Fibroblast of upper back skin (primary cell): ENCODE data around the gene SLC29A3.

Experiments used
- DNase-seq: peaks from one replicate; pipeline ENCODE4 v3.0.0-alpha.2; 2013

Gene SLC29A3

DNA sequence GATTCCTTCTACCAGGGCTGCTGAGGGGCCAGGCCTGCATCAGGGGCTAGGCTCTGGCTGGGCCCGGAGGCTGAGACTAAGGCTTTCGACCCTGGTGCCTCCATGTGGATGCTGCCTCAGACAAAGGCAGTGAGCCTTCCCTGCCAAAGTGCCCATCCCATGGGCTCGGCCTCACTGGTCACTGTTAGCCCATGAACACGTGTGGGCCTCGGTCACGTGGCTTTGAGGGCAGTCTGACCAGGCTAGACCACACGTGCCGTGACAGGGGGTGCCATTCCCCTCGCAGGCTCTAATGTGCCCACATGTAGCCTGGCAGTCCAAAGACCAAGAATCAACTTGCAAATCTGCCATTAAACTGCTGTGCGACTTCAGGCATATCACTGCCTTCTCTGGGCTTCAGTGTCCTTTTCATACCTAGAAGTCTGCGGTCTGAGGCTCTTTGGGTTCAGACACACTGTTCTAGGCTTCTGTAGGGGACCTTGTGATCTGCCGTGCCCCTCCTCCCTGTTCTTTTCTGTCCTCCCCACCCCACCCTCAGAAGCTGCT is 17.6 kb upstream of the SLC29A3 start:
- DNase-seq, result no peak

DNA sequence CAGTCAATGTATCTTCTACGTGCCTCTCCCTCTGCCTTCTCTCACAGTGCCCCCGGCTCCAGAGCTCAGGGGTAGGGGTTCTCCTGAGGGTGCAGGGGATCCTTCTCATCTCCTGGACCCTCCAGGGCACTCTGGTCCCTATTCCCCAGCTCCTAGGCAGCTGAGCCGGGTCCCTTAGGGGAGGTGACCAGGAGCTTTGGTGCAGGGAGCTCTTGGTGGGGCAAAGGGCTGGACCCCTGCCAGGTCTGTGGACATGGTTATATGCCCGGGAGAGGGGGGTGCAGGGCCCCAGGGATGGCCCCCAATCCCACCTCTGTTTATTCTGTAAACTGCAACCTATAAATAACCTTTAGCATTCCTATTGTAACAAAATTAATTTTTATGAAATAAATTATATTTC is 16.6 kb upstream of the SLC29A3 start:
- DNase-seq, result no peak

DNA sequence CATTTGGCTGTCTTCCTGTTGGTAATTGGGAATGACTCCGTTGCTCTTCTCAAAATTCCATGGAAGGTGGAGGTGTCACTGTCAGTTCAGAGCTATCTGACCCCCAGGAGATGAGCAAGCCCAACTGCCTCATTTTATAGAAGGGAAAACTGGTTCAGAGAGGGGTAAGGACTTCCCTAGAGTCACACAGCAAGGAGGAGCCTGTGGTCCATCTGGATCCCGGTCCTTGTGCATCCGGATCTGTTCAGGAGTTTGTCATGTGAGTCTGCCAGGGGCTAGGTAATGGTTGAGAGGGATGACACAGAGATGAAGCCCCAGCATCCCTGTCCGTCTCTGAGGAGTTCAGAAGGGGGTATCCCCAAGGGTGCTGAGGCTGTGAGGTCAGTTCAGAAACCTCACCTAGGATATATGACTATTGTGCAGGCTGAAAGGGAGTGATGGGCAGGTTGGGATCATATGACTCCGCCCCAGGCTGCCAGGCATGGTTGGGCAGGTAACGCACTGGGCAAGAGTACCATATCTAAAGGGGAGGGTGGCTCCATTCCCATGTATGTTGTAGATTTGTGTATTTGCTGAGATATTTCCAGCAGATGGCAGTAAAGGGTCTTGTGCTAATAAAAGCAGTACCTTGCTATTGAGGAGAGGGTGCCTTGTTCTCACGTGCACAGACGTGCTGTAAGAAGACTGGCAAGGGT is 16.0 kb upstream of the SLC29A3 start:
- DNase-seq, result peak; percentile 42

DNA sequence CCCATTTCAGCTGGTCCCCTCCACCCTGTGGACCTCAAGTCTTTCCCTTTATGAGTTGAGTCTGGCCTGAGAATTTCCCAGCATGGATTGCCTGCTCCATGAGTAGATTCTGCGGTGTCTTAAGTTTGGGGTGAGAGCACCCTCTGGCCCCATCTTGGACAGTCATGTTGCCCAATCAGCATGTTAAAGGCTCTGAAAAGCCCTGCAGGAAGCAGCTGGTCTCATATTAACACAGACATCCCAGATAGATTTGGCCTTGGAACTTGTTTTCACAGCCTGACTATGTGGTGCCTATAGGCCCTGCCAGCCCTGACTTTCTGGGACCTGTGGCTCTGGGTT is 15.5 kb upstream of the SLC29A3 start:
- DNase-seq, result no peak

DNA sequence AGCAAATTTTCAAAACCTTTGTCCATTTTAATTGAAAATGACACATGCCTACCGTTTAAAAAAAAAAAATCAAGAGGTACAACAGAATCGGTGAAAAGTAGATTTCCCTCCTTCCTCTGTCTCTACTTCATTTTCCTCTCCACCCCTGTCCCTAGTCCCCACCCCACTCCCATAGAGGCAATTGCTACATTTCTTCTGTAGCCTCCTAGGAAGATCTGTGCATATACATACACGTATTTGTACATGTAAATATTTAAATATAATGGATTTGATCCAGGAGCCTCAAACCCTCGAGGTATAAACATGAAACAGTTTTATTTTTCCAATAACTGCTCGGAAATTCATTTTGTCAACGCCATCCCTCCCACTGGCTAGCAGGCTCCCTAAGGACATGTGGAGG is 14.1 kb upstream of the SLC29A3 start:
- DNase-seq, result no peak

DNA sequence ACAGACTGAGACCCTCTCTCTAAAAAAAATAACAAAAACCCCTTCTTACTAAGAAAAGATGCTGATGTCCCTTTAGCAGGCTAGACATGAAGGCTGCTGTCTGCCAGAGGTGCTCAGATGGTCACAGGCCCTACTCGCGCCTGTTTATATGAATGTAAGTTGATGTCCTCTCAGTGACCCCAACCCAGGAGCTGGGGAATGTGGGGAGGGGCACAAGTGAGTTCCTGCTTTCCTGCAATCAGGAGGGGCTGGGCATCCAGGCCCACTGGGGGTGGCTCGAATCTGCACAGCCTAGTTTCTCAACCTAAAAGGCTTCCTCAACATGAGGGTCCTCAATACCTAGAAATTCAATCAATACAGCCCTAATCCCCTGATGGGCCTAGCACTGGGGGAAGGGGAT is 12.1 kb upstream of the SLC29A3 start:
- no peak for DNase-seq

DNA sequence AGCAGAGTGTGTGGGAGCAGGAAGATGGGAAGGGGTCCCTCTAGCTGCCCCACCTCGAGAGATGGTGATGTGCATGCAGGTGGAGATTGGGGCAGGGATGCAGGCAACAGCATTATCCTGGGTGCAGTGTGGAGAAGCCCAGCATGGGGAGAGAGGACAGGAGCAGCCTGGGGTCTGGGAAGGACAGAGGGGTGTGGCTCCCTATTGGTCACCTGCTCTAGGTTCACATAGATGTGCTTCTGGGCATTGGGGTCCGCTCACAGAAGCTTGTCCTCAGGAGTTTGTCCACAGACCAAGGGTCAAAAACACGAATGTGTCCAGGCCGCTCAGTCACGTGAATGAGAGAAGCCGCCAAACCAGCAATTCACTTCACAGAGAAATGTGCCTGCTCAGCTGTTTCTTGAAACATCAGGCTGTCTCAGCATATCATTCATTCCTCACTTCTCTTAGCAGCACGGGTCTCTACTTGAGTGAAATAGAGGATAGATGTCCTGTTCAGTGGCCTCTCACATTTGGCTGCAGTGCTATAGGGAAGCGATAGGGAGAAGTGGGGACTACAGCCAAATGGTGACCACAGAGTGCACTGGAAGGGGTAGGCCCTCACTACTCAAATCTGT is 11.5 kb upstream of the SLC29A3 start:
- no peak for DNase-seq

DNA sequence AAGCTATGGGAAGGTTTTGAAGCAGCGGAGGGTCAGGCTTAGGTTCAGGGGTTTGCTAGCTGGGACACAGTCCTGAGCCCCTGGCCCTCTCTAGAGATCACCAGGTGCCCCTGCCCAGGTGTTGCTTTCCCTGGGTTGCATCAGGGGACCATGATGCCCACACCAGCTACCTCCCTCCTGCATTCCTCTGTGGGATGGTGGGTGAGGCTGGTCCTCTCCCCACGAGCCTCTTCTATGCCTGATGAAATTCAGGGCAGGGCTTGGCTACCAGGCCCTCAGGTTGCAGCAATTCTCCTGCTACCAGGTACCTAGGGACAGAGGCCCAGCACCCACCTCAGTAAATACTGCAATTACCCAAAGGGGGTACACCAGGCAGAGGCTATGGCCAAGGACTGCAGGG is 10.8 kb upstream of the SLC29A3 start:
- no peak for DNase-seq

DNA sequence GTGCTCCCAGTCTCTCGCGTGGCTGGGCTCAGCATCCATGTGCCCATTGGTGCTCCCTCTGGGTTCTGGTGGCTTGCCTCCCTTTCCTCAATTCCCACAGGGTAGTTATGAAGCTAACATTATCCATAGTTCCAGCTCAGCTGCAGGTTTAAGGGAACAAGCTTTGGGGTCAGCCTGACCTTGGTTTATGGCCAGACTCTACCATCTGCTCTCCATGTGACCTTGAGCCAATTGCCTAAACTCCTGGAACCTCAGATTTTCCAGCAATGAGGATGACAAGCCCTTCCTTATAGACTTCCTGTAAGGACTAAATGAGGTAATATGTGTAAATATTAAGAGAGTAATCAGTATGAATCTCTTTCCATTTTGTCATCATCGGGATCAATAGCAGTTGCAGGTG is 10.1 kb upstream of the SLC29A3 start:
- DNase-seq, result no peak

DNA sequence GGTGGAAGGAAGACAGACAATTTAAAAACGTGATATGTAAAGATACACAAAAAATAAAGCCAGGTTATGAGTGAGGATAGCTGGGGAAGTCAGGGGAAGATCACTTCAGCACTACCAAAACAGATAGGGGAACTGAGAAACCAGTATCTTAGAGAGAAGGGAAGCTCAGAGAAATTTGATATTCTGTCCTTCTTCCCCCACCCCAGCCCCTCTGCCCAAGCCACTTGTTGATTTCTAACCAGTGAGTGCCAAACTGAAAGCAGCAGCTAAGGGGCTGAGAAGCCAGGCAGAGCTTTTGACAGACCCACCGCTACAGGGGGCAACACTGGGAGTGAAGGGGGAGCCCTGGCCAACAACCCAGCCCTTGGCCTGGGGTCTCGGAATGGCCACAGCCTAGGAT is 9.1 kb upstream of the SLC29A3 start:
- DNase-seq, result no peak

DNA sequence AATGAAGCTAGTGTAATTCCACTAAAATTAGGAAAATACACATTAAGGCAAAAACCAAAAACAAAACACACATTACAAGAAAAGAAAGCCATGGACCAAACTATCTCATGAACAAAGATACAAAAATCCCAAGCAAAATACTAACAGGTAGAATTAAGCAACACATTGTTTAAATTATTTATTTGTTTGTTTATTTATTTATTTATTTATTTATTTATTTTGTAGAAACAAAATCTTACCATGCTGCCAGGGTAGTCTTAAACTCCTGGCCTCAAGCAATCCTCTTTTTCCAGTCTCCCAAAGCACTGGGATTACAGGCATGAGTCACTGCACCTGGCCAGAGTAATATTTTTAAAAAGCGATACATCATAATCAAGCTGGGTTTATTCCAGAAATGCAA is 6.8 kb upstream of the SLC29A3 start:
- no peak for DNase-seq

DNA sequence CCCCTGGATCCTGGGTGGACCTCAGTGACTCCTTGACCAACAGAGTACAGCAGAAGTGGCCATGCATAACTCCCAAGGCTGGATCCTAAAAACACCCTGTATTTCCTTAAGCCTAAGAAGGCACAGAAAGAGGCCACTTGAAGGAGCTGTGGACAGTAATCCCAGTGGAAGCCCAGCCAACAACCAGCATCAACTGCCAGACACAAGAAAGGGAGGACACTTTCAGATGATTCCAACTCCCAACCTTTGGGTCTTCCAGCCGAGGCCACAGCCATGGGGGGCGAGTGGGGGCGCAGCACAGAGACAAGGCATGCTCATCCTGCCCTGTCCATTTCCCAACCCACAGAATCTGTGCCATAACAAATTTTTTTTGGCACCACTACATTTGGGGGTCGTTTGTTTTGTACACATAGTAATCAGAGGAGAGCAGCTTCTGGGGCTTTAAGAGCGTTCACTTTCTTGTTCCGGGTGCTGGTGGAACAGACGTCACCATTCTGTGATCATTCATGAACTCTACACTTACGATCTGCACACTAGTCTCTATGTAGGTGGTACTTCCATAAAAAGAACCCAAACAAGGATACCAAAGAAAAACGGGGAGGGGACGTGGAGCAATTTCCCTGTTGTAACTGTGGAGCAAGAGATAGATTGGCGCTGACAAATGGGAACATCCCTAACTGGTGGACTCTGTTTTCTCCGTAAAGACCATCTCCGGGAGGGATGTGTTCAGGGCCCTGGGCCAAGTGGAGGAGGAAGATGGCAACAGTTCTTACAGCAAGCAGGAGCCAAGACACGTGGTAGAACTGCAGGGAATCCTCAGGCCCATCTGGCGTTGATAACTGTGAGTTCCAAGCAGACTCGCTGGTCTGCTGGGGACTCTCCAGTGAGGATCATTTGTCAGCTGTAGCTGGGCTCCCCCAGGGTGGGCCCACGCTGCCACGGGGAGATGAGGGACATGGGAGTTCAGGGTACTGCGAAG is 6.0 kb upstream of the SLC29A3 start:
- peak; percentile 81 for DNase-seq

DNA sequence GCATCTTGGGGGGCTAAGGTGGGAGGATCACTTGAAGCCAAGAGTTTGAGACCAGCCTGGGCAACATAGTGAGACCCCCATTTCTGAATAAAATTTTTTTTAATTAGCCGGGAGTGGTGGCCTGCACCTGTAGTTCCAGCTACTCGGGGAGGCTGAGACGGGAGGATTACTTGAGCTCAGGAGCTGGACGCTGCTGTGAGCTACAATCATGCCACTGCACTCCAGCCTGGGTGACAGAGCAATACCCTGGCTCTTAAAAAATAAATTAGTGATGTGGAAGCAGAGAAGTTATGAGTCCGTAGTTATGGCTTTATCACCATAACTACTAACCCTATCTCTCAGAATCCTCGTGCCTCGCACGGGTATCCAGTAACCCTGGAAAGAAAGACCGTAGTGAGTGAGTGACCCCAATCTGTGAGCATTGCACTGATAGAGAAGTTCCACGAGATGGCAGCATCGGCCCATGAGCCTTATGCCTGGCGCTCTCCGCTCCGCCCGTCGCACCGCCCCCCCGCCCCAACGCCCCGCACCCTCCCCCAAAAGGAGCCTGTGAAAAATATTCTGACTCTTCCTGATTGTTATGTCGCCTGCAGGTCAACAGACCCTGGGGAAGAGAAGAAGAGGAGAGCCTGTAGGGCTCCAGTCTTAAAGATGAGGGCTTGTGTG is 4.9 kb upstream of the SLC29A3 start:
- DNase-seq, result peak; percentile 58

DNA sequence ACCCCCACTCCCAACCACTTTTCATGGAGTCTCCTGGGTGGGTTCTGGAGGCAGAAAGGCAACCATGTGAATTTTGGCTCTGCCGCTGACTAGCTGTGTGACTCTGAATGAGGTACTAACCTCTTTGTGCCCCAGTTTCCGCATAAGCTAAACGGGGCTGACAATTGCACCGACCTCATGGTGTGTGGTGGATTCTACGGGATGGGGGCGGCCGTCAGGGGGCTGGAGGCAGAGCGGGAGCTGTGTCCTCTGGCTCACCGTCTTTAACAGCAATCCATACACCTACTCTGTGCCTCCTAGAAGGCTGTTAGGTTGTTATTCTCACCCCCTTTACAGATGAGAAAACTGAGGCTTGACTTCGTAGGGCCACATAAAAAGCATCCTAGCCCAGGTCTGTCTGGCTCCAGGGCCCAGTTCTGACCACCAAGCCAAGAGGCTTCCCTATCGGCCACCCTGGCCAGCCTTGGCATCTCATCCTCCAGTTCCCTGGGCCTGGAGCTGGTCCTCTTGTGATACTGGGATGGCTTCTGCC is 4.3 kb upstream of the SLC29A3 start:
- no peak for DNase-seq

DNA sequence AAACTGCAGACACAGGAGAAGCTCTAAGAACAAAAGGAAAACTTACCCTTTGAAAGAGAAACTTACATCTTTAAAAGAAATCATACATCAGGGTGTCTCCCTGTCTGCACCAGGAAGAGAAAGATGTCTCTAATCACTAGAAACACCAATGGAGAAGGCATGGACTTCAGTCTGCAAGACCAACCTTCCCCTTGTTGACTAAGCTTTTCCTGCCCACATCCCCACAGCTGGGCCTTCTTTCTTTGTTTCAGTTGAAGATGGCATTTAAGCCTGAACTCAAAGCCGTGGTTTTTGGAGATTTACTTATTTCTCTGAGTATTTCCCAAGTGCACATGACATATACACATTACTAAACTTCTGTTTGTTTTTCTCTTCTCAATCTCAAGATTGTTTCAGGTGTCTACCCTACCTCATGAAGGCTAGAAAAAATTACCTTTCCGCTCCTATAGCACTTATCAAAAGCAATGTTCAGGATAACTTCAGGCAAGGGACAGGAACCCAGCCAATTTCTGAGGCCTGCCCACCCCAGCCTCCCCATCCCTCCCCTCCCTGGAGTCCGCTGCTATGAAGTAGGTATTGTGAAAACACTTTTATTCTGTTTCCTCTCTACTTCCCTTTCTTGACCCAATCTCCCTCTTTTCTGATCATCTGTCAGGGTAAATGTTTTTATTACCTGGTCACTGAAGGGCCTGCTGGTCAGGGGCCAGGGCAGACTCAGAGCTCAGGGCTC is 2.8 kb upstream of the SLC29A3 start:
- no peak for DNase-seq

DNA sequence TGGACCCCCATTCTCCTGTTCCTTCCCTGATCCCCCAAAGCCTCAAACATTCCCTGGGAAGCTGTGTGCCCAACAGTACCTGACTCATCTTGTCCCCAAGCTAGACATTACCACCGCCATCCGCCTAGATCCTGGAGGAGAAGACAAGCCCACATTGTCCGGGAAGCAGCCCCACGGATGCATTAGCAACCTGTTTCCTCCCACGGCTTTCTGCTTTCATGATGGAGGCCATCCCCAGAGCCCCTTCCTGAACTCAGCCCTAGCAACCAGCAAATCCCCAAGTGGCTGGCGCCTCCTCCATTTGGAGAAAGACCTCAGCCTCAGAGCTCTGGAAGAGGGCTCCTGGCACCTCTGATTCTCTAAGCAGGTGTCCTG is 2.3 kb upstream of the SLC29A3 start:
- no peak for DNase-seq

DNA sequence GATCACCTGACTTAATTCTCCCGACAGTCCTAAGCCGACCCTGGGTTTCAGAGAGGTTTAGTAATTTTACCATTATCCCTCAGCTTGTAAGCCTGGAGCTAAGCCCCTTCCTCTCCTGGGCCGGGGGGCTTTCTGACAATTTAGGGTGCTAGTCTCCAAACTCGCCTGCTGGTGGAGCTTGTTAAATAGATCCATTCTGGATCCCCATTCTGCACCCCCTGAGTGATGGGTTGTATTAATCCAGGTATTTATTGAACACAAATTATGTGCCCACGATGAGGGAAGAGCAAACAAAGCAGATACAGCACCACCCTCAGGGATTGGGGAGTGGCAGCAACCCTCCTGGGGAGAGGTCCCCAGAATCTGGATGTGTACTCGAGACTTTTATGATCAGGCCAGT is 1.3 kb upstream of the SLC29A3 start:
- DNase-seq, result no peak

DNA sequence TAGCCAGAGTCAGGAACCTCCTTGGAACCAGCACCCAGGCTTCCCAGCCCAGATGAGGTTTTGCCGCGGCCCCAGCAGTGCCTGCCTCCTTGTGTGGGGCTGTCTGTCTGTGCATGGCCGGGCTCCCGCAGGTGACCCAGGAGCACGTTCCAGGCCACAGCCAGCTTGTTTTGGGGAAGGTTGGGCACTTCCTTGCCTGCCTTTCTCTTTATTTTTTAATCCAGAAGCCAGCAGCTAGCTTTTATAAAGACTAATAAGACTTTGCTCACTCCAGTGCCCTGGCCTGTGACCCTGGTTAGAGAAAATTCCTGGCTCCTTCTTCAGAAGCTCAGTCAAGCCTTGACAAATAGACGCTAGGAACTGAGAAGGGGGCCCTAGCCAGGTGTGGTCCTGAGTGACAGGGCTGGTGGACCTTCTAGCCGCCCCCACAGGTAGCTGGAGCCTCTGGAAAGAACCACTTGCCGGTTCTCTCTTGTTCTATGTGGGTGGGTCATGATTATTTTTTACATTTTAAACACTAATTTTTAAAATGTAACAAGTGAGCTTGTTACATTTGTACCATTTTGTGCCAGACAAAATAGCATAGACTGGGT is 837 bp downstream of the SLC29A3 start:
- no peak for DNase-seq

DNA sequence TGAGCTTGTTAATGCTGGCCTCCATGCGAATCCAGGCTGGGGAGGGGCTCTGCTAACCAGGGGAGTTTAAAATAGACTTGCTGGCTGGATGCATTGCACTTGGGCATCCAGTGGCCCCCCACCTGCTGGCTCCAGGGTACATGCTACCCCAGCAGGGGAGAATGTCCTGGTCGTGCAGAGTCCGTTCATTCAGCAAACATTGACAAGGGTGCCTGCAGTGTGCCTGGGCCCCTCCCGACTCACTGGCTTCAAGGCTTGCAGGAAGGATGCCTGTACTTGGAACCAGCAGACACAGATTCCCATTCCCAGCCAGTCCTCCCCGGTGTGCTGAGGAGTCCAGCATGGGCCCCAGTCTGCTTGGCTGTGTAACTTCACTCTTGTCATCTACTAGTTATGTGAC is 1.5 kb downstream of the SLC29A3 start:
- no peak for DNase-seq

DNA sequence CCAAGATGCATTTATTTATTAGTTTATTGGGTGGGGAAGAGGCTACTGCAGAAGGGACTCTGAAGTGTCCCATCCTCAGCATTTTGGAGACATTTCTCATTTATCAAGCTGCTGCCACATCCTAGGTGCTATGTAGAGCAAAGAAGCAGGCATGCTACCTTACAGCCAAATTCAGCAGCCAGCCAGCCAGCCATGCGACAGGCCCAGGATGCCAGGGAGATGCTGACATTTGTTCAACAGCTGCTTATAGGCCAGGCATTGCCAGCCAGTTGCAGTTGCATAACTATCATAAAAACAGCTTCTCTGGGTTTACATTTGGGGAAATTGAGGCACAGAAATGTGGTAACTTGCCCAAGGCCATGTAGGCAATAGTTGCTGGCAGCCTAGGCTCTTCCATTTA is 2.3 kb downstream of the SLC29A3 start:
- no peak for DNase-seq

DNA sequence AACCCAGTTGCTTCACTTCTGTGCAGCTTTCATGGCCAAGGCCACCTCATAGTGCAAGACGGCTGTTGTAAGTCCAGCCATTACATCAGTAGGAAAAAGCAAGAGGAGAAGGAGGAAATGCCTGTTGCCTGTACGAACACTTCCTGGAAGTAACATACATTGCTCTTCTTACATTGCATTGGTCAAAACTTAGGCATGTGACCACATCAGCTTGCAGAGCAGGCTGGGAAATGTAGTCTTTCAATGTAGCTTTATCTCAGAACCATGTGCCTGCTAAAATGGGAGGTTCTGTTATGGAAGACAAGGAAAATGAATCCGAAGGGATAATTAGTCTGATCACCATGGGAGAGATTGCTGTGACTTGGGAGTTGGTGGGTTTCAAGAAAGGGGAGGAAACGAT is 4.3 kb downstream of the SLC29A3 start:
- DNase-seq, result no peak

DNA sequence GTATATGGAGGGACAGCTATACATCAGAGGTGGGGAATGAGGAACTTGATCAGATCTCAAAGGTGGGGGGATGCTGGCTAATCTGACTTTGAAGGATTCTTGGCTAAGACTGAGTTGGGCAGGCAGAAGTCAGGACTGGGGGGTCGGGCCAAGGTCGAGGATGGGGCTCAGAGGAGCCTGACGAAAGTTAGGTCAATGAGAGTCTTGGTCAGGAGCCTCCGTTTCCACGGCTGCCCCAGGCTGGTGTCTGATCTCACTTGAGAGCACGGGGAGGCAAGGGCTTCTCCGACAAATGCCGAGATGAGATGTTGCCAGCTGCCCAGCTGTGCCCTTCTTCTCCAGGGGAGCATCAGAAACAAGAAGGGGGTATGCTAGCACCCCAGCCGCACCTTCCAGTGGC is 5.7 kb downstream of the SLC29A3 start:
- no peak for DNase-seq
